Spinal cord (tissue), 10 donors: ENCODE measurements around the gene POC1A. TPM values are rescaled to one million over a fixed set of nuclear protein-coding genes. Genes with fewer than 3 reads are reported as not detected.
A peak's percentile ranks its signal among the peaks of the same experiment; 100 is the strongest.
"Not testable (repeated sequence)": the region's sequence is repeated elsewhere in the genome, so short reads cannot be mapped to it uniquely, and the experiment has no call there.

Experiments
- DNase-seq, 6 donors: peaks; one replicate each; pipeline versions ENCODE4 v3.0.0 to v3.0.0-alpha.2; 2013 to 2015; ENCODE audit warnings: low spot score in 6 of 6, low read depth in 4 of 6
- H3K27ac ChIP-seq: one replicate; pipeline ENCODE4 v1.5.1; 2013; ENCODE audit warnings: low read depth, low read length, control low read depth
- H3K27me3 ChIP-seq: one replicate; pipeline ENCODE4 v1.6.1; 2013; ENCODE audit warnings: low read length; ENCODE audit not compliant: control insufficient read depth, insufficient read depth
- H3K36me3 ChIP-seq: one replicate; pipeline ENCODE4 v1.6.1; 2013; ENCODE audit warnings: low read length; ENCODE audit not compliant: control insufficient read depth, insufficient read depth
- H3K4me1 ChIP-seq: one replicate; pipeline ENCODE4 v1.6.1; 2013; ENCODE audit warnings: low read length; ENCODE audit not compliant: control insufficient read depth, insufficient read depth
- H3K4me3 ChIP-seq: one replicate; pipeline ENCODE4 v1.5.1; 2013; ENCODE audit warnings: low read depth, low read length, control low read depth
- H3K9me3 ChIP-seq: one replicate; pipeline ENCODE4 v1.6.1; 2013; ENCODE audit warnings: low read length; ENCODE audit not compliant: control insufficient read depth, insufficient read depth
- WGBS: methylation state at CpG from one replicate; pipeline ENCODE4 v1.1.5; 2013; ENCODE audit warnings: missing lambda C conversion rate; ENCODE audit not compliant: insufficient coverage; 5-methylcytosine and 5-hydroxymethylcytosine counted together
- polyA plus RNA-seq, 2 donors: library from polyadenylated mRNA; unstranded; fragments of 120-200 nt; gene quantifications; one replicate each; pipeline ENCODE4 v1.2.1, GENCODE V29; 2013; ENCODE audit not compliant: insufficient read length in 2 of 2
- total RNA-seq, 2 donors: library from RNA; depleted of rRNA in 1 of 2; stranded (reverse); fragments of 120-200 nt in 1 of 2; fragments of >200 nt in 1 of 2; gene quantifications; one replicate each; pipeline versions ENCODE4 v1.2.3 to v1.2.4, GENCODE V29; 2013 to 2014
- donor health status: healthy.

POC1A gene
- total and polyA plus RNA-seq, 4 donors = 3.9 to 8.5 (median 6.2) TPM

GRCh38 chr3:52159503-52159902 is 5.3 kb upstream of the POC1A start:
- Histone ChIP-seq H3K36me3 (no peaks in the 10 kb centered on the region), H3K27me3 (no peaks in the 10 kb centered on the region), H3K9me3 (peaks cover 2% of the 10 kb centered on the region), H3K27ac (no peak overlapping the region), H3K4me1 (peaks cover 7% of the 10 kb centered on the region), H3K4me3 (no peak overlapping the region)
- no peak for DNase-seq
- WGBS = no CpG with 5 or more reads among the region's 1 CpG

- Histone ChIP-seq H3K4me1 (peaks cover 19% of the 10 kb centered on the region), H3K36me3 (no peaks in the 10 kb centered on the region), H3K4me3 (no peak overlapping the region), H3K27ac (no peak overlapping the region), H3K9me3 (no peaks in the 10 kb centered on the region), H3K27me3 (no peaks in the 10 kb centered on the region)
- DNase-seq = no peak
- WGBS = 96% methylated on average over 3 of the region's 4 CpGs
These were observed 1.7 kb upstream of the POC1A start for GRCh38 chr3:52155912-52156311.

- H3K27me3 ChIP-seq = no peaks in the 10 kb centered on the region
- H3K27ac ChIP-seq = peak overlapping the region; percentile 15
- 6% methylated on average over 17 of the region's 18 CpGs for WGBS
- DNase-seq = no peak
- H3K36me3 ChIP-seq = peaks cover 10% of the 10 kb centered on the region
- H3K4me1 ChIP-seq = peaks cover 19% of the 10 kb centered on the region
- no peaks in the 10 kb centered on the region for H3K9me3 ChIP-seq
- peak overlapping the region; percentile 92 for H3K4me3 ChIP-seq
These were observed 680 bp downstream of the POC1A start for GRCh38 chr3:52153389-52154096.

DNA sequence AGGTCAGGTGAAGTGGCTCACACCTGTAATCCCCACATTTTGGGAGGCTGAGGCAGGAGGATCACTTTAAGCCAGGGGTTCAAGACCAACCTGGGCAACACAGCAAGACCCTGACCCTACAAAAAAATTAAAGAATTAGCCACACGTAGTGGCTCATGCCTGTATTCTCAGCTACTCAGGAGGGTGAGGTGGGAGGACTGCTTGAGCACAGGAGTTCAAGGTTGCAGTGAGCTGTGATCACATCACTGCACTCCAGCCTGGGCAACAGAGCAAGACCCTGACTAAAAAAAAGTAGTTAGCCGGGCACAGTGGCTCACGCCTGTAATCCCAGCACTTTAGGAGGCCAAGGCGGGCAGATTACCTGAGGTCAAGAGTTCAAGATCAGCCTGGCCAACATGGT is 2.2 kb downstream of the POC1A start:
- WGBS = 98% methylated on average over 4 of the region's 4 CpGs
- H3K4me1 ChIP-seq = peaks cover 19% of the 10 kb centered on the region

DNA sequence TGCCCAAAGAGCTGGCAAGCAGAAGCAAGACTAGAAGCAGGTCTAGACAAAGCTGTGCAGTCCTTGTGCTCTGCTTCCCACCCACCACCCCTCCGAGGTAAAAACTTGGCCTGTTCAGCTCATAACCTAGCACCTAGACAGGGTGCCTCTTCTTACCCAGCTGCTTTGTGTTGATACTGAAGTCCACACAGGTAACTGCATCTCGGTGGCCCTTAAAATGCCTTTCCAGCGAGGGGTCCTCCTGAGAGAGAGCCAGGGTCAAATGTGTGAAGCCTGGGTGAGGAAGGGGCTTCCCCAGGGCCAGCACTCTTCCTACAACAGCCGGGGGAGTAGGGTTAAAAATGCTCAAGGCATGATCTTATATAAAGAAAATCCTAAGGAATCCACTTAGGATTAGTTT is 3.4 kb downstream of the POC1A start:
- WGBS = 100% methylated on average over 1 of the region's 4 CpGs
- H3K36me3 ChIP-seq = peaks cover 21% of the 10 kb centered on the region
- H3K27me3 ChIP-seq = no peaks in the 10 kb centered on the region
- no peaks in the 10 kb centered on the region for H3K9me3 ChIP-seq
- no peak for DNase-seq
- H3K4me1 ChIP-seq = peaks cover 19% of the 10 kb centered on the region
- H3K27ac ChIP-seq = no peak overlapping the region
- no peak overlapping the region for H3K4me3 ChIP-seq

More for the DNA sequence above, 2.2 kb downstream of the POC1A start:
- not testable (repeated sequence) for DNase-seq, H3K4me3 ChIP-seq, H3K27me3 ChIP-seq, H3K27ac ChIP-seq, H3K9me3 ChIP-seq
- H3K36me3 ChIP-seq = peaks cover 15% of the 10 kb centered on the region

DNA sequence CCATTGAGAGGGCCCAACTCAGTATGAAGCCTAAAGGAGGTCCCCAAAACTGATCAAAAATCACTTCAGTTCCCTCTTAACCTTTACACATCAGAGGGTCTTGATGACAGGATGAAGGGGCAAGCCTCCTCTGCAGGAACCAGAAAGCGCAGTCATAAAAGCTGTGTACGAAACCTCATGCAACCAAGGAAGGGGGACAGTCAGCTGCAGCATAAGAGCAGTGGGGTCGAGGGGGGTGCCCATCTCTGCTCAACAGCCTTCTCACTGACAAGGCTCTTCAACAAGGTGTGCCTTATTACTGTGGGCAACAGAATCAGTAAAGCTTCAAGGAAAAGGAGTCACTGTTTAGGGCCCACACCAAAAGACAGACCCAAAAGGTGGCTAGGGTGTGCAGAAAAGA is 3.9 kb downstream of the POC1A start:
- H3K36me3 ChIP-seq = peaks cover 25% of the 10 kb centered on the region
- no peaks in the 10 kb centered on the region for H3K27me3 ChIP-seq
- H3K27ac ChIP-seq = no peak overlapping the region
- H3K9me3 ChIP-seq = no peaks in the 10 kb centered on the region
- H3K4me3 ChIP-seq = no peak overlapping the region
- WGBS = 79% methylated on average over 2 of the region's 3 CpGs
- peaks cover 19% of the 10 kb centered on the region for H3K4me1 ChIP-seq
- no peak for DNase-seq

DNA sequence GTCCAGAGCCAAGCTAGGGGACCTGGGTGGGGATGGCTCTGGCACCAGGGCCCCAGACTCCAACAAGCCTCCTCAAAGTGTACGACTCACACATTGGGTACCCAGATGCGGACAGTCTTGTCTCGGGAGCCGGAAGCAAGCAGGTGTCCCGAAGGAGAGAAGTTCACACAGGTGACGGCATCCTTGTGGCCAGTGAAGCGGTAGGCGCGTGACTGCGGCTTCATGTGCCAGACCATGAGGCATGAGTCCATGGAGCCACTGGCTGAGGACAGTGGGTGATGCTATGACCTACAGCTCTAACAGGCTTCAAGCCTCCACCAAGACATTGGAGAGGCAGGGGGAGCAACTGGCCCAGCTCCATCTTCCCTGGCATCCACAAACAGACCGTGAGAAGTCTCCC is 4.5 kb downstream of the POC1A start:
- whole genome bisulfite sequencing = 95% methylated on average over 10 of the region's 11 CpGs

GRCh38 chr3:52149021-52149420 is 5.2 kb downstream of the POC1A start:
- Histone ChIP-seq H3K36me3 (peaks cover 32% of the 10 kb centered on the region), H3K9me3 (no peaks in the 10 kb centered on the region), H3K4me1 (peaks cover 13% of the 10 kb centered on the region), H3K27me3 (no peaks in the 10 kb centered on the region), H3K4me3 (no peak overlapping the region), H3K27ac (no peak overlapping the region)
- WGBS = 98% methylated on average over 8 of the region's 8 CpGs
- no peak for DNase-seq

More for the DNA sequence above, 4.5 kb downstream of the POC1A start:
- peaks cover 29% of the 10 kb centered on the region for H3K36me3 ChIP-seq
- no peak overlapping the region for H3K4me3 ChIP-seq
- no peaks in the 10 kb centered on the region for H3K27me3 ChIP-seq
- H3K27ac ChIP-seq = no peak overlapping the region
- H3K4me1 ChIP-seq = peaks cover 13% of the 10 kb centered on the region
- DNase-seq = no peak
- no peaks in the 10 kb centered on the region for H3K9me3 ChIP-seq

DNA sequence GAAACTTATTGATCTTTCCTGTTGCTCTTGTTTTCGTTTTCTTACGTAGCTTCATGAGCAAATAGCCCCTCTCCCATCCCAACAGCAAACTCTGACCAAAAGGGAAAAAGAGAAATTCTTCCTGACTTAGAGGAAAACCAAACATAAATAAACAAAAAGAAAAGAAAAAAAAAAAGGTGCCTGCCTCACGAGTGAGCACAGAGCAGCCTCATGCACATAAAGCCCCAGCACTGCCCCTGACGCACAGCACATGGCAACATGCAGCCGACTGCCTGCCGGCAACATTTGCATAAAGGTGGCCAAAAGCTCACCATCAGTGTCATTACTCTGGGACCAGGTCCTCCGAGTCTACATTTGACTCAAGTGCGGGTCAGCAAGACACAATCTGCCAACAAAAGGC is 6.4 kb downstream of the POC1A start:
- peaks cover 6% of the 10 kb centered on the region for H3K4me1 ChIP-seq
- WGBS = 83% methylated on average over 6 of the region's 8 CpGs
- H3K4me3 ChIP-seq = no peak overlapping the region
- peaks cover 38% of the 10 kb centered on the region for H3K36me3 ChIP-seq
- H3K9me3 ChIP-seq = no peaks in the 10 kb centered on the region
- no peak for DNase-seq
- H3K27ac ChIP-seq = no peak overlapping the region
- no peaks in the 10 kb centered on the region for H3K27me3 ChIP-seq

- no peak for DNase-seq
- no peak overlapping the region for H3K4me3 ChIP-seq
- no peaks in the 10 kb centered on the region for H3K9me3 ChIP-seq
- H3K27me3 ChIP-seq = no peaks in the 10 kb centered on the region
- peaks cover 40% of the 10 kb centered on the region for H3K36me3 ChIP-seq
- 95% methylated on average over 12 of the region's 13 CpGs for WGBS
- no peak overlapping the region for H3K27ac ChIP-seq
- peaks cover 6% of the 10 kb centered on the region for H3K4me1 ChIP-seq
These were observed 7.4 kb downstream of the POC1A start for GRCh38 chr3:52146811-52147210.
